Kidney epithelial cell (primary cell): ENCODE data around the gene CTSE. TPM values are rescaled to one million over a fixed set of nuclear protein-coding genes. Genes with fewer than 3 reads are reported as not detected.

Experiments
- DNase-seq: peaks from one replicate; pipeline ENCODE4 v3.0.0-alpha.2; 2010; ENCODE audit warnings: low read depth
- H3K27me3 ChIP-seq: 2 replicates; pipeline ENCODE4 v1.6.0; 2011; ENCODE audit warnings: low read length; ENCODE audit not compliant: control insufficient read depth, insufficient read depth
- H3K36me3 ChIP-seq: 2 replicates; pipeline ENCODE4 v1.5.1; 2011; ENCODE audit warnings: low read length; ENCODE audit not compliant: control insufficient read depth, insufficient read depth
- H3K4me3 ChIP-seq: 2 replicates; pipeline ENCODE4 v1.5.1; 2011; ENCODE audit warnings: low read depth, mild to moderate bottlenecking, control low read depth, low read length
- total RNA-seq: library from RNA; depleted of rRNA; stranded (reverse); fragments of >200 nt; gene quantifications from 2 replicates; pipeline ENCODE4 v1.2.3, GENCODE V29; 2015
- TF ChIP-seq, protein P1 (sequence below): IDR thresholded peaks from 2 replicates; pipeline ENCODE4 v1.5.1; 2011; ENCODE audit warnings: mild to moderate bottlenecking, moderate library complexity, low read length, control low read depth, inconsistent platforms; ENCODE audit not compliant: insufficient read depth, poor library complexity, severe bottlenecking

CTSE gene
- total RNA-seq = not detected in 2 replicates

DNA sequence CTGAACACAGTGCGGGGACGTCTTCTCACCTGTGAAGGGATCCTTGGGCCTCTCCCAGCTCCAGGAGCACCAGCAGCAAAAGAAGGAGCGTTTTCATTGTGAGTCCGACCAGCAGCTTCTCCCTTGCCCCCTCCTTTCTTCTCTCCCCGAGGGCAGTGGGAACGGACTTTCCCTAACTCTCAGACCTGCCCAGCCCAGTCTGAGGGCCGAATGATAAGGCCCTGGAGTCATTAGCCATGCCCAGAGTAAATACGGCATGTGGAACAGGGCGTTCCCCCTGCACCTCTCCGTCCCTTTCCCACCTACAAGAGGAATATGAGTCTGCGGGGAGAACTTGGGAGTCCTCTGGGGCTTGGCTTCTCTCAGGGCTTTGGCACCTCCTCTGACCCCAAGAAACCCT lies at the start of gene CTSE:
TSS of gene CTSE (minus strand) at position 201 of the 400 bp plus-strand sequence. CDS start at position 97, 104 bp downstream.
- Histone ChIP-seq H3K27me3 (no peaks in the 10 kb centered on the region), H3K36me3 (no peaks in the 10 kb centered on the region), H3K4me3 (no peak within 1 kb of the TSS)
- TF ChIP-seq, protein P1, sequence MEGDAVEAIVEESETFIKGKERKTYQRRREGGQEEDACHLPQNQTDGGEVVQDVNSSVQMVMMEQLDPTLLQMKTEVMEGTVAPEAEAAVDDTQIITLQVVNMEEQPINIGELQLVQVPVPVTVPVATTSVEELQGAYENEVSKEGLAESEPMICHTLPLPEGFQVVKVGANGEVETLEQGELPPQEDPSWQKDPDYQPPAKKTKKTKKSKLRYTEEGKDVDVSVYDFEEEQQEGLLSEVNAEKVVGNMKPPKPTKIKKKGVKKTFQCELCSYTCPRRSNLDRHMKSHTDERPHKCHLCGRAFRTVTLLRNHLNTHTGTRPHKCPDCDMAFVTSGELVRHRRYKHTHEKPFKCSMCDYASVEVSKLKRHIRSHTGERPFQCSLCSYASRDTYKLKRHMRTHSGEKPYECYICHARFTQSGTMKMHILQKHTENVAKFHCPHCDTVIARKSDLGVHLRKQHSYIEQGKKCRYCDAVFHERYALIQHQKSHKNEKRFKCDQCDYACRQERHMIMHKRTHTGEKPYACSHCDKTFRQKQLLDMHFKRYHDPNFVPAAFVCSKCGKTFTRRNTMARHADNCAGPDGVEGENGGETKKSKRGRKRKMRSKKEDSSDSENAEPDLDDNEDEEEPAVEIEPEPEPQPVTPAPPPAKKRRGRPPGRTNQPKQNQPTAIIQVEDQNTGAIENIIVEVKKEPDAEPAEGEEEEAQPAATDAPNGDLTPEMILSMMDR = no peak
- no peak for DNase-seq

DNA sequence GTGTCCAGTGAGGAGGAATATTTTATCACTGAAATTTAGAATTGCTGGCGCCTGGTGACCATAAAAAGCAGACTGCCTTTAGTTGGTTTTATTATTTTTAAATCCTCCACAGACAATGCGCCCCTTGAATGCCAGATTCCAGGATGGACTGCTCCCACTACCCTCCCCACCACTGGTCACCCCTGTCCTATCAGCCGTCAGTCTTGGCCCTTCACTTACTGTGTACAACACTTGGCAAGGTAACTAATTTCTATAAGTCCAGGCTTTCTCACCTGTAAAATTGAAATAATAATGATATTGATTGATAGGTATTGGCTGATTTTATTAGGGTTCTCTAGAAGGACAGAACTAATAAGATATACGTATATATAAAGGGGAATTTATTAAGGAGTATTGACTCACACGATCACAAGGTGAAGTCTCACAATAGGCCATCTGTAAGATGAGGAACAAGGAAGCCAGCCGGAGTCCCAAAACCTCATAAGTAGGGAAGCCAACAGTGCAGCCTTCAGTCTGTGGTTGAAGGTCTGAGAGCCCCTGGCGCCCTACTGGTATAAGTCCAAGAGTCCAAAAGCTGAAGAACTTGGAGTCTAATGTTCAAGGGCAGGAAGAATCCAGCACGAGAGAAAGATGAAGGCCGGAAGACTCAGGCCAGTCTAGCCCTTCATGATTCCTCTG lies 47.1 kb upstream of the CTSE start:
- no peak for DNase-seq
- TF ChIP-seq, protein P1 = no peak
- H3K36me3 ChIP-seq = no peaks in the 10 kb centered on the region
- no peaks in the 10 kb centered on the region for H3K27me3 ChIP-seq
- no peak overlapping the region for H3K4me3 ChIP-seq

DNA sequence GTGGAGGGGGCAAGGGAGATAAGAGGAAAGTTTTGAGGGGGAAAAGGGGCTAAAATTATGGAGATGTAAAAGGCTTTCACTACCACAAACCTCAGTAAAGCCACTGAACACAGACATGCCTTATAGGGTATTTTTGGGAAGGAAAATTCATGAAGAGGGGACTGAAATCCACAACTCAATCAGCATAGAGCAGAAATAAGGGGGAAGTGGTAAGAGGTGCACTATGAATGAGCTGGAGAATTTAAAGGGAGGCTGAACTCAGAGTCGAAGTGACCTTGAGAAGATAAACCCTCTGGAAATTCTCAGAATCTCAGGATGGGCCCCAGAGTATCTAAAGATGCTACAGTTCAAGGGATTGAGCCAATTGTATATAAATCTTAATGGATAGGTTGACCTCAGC lies 44.6 kb upstream of the CTSE start:
- TF ChIP-seq, protein P1 = no peak
- DNase-seq = no peak
- no peaks in the 10 kb centered on the region for H3K27me3 ChIP-seq
- peaks cover 1% of the 10 kb centered on the region for H3K36me3 ChIP-seq
- H3K4me3 ChIP-seq = no peak overlapping the region

DNA sequence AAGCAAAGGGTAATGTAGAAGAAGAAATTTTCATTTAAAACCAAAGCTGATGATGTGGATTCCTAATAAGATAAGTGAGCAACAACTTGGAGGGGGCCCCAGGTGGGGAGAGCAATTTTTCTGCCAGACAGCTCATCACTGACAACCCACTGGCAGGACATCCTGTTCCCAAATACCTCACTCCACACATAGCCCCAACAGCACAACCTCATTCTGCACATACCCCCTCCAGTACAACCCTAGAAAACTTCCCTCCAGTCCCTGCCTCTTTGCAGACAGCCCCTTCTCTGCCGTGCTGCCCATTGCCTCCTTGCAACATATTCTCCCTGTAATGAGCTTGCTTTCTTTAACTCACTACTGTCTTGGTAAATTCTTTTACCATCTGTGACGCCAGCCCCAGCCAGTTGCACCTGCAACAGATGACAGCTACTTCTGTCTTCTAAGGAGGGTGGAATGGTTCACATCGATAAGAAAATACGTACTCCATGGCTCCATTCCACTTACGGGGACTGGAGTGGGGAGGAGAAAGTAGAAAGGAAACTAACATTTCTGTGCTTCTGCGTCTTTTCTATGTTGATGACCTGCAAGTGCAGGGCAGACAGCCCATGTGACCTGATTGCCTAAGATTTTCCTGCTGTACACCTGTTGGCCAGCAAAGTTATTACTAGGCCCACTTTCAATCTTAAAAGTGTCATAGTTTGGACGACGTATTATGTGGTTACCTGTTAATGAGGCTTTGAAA lies 44.0 kb upstream of the CTSE start:
- TF ChIP-seq, protein P1 = no peak
- no peaks in the 10 kb centered on the region for H3K27me3 ChIP-seq
- H3K36me3 ChIP-seq = peaks cover 1% of the 10 kb centered on the region
- no peak overlapping the region for H3K4me3 ChIP-seq
- DNase-seq = no peak

DNA sequence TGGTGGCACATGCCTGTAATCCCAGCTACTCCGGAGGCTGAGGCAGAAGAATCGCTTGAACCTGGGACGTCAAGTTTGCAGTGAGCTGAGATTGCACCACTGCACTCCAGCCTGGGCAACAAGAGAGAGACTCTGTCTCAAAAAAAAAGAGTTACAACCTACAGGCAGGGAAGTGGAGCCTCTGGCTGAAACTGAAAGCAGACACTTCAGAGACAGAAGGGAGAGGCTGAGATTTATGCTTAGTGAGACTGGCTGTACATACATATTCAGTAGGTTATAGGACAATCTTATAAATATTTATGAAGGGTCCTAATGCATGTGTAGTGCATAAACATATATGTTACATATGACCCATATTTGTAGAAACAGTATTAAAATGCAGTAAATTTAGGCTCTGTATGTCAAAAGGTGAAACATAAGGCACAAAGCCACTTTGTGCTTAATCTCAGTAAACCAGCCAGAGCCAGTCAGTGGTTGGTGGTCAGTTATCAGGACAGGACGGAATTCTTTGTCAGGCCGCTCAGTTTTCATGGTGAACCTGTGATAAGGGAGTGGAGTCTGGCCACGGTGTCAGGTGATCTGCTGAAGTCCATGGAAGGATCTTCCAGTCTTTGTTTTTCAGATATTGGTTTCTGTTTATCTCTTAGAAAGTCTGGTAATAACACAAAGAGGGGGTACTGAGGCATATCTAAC lies 42.9 kb upstream of the CTSE start:
- DNase-seq = no peak
- no peaks in the 10 kb centered on the region for H3K27me3 ChIP-seq
- TF ChIP-seq, protein P1 = no peak
- H3K4me3 ChIP-seq = no peak overlapping the region
- peaks cover 1% of the 10 kb centered on the region for H3K36me3 ChIP-seq
